ENCODE data around the gene NCR3LG1.

DNA sequence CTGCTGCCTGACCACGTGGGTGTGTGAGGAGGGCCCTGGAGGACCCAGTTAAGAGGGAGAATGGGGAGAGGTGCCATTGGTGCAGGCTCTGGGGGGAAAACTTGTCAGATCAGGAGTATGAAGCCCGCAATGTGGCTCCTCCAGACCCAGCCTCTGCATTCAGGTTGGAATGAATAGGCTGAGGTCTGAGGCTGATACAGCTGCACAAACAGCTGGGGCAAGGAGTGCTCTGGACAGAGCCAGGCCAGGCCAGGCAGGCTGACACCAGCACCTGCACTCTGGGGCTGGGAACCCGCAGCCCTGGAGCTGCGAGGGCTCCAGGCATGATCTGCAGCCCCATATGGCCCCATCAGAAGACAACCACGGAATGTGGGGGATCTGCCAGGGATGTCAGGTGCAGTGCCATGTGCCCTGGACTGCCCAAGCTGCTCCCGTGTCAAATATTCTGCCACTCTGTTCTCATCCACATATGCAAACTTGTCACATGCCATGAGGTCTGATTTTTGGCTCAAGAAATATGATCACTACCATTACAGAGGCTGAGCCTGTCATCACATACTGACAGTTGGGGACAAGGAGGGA lies 64.0 kb downstream of the NCR3LG1 start:
- no peak for TF ChIP-seq EZH2 (IDR thresholded peaks at IDR 0.05)
- no peak for TF ChIP-seq POLR2AphosphoS5 (IDR thresholded peaks at IDR 0.05; ENCODE audit: borderline replicate concordance, low read depth, low read length)
- no peak for TF ChIP-seq FOXP2 (optimal IDR thresholded peaks at IDR 0.05; ENCODE audit: control extremely low read depth, extremely low read length, insufficient read depth)

All from SK-N-MC (cell line).